DOHH2 (cell line): ENCODE measurements around the gene APOE.
"Not testable (repeated sequence)": the region's sequence is repeated elsewhere in the genome, so short reads cannot be mapped to it uniquely, and the experiment has no call there.

Source experiments
- H3F3A ChIP-seq: fragments of 200-600 bp; sonication (generic), shearing (Covaris generic); 2 replicates; pipeline ENCODE4 v1.6.0; 2016; ENCODE audit warnings: antibody characterized with exemption, mild to moderate bottlenecking; ENCODE audit not compliant: control insufficient read depth, insufficient read depth
- H3K27ac ChIP-seq: fragments of 200-600 bp; sonication (generic); 2 replicates; pipeline ENCODE4 v1.5.1; 2014; ENCODE audit warnings: low read depth, mild to moderate bottlenecking, low read length, moderate library complexity
- H3K27me3 ChIP-seq: fragments of 200-600 bp; sonication (generic); 2 replicates; pipeline ENCODE4 v1.6.1; 2014; ENCODE audit warnings: mild to moderate bottlenecking, low read length, mixed read lengths; ENCODE audit not compliant: control insufficient read depth
- H3K36me3 ChIP-seq: fragments of 200-600 bp; sonication (generic); 2 replicates; pipeline ENCODE4 v1.6.1; 2014; ENCODE audit warnings: mild to moderate bottlenecking, low read length, moderate library complexity, mixed read lengths; ENCODE audit not compliant: control insufficient read depth
- H3K4me1 ChIP-seq: fragments of 200-600 bp; sonication (generic); 2 replicates; pipeline ENCODE4 v1.6.1; 2014; ENCODE audit warnings: mild to moderate bottlenecking, low read length, mixed read lengths; ENCODE audit not compliant: control insufficient read depth
- H3K4me2 ChIP-seq: fragments of 200-600 bp; sonication (generic); 2 replicates; pipeline ENCODE4 v1.6.0; 2014; ENCODE audit warnings: mild to moderate bottlenecking, low read length, moderate library complexity
- H3K4me3 ChIP-seq: fragments of 200-600 bp; sonication (generic); 2 replicates; pipeline ENCODE4 v1.5.1; 2014; ENCODE audit warnings: mild to moderate bottlenecking, low read length, mixed read lengths
- H3K79me2 ChIP-seq: fragments of 200-600 bp; sonication (generic); 2 replicates; pipeline ENCODE4 v1.6.1; 2014; ENCODE audit warnings: mild to moderate bottlenecking, low read length, mixed read lengths; ENCODE audit not compliant: control insufficient read depth
- H3K9me2 ChIP-seq: fragments of 200-600 bp; sonication (generic); replicated peaks from 2 replicates; pipeline ENCODE4 v1.6.1; 2014; ENCODE audit warnings: mild to moderate bottlenecking, low read length, mixed read lengths; ENCODE audit not compliant: control insufficient read depth
- H3K9me3 ChIP-seq: fragments of 200-600 bp; sonication (generic); 2 replicates; pipeline ENCODE4 v1.6.1; 2014; ENCODE audit warnings: antibody characterized with exemption, low read length, mixed read lengths; ENCODE audit not compliant: control insufficient read depth, insufficient read depth
- H4K20me1 ChIP-seq: fragments of 200-600 bp; sonication (generic); 2 replicates; pipeline ENCODE4 v1.6.0; 2014; ENCODE audit warnings: low read depth, mild to moderate bottlenecking, antibody characterized with exemption, low read length, moderate library complexity; ENCODE audit not compliant: control insufficient read depth, insufficient read depth
- EZH2phosphoT487 ChIP-seq: fragments of 200-600 bp; sonication (generic); IDR thresholded peaks from 2 replicates; pipeline ENCODE4 v1.6.1; 2017; ENCODE audit warnings: borderline replicate concordance, mild to moderate bottlenecking, antibody characterized with exemption, low read length, moderate library complexity, mixed read lengths
- TF ChIP-seq, protein P1 (sequence below): fragments of 200-600 bp; sonication (generic); IDR thresholded peaks from one replicate; pipeline ENCODE4 v1.5.1; 2014; ENCODE audit warnings: antibody characterized with exemption, mild to moderate bottlenecking, low read depth, low read length; ENCODE audit not compliant: poor library complexity, severe bottlenecking

The APOE gene

GRCh38 chr19:44882063-44882462, 23.5 kb upstream of the APOE start:
- no peaks in the 10 kb centered on the region for H3K79me2 ChIP-seq
- TF ChIP-seq, protein P1, sequence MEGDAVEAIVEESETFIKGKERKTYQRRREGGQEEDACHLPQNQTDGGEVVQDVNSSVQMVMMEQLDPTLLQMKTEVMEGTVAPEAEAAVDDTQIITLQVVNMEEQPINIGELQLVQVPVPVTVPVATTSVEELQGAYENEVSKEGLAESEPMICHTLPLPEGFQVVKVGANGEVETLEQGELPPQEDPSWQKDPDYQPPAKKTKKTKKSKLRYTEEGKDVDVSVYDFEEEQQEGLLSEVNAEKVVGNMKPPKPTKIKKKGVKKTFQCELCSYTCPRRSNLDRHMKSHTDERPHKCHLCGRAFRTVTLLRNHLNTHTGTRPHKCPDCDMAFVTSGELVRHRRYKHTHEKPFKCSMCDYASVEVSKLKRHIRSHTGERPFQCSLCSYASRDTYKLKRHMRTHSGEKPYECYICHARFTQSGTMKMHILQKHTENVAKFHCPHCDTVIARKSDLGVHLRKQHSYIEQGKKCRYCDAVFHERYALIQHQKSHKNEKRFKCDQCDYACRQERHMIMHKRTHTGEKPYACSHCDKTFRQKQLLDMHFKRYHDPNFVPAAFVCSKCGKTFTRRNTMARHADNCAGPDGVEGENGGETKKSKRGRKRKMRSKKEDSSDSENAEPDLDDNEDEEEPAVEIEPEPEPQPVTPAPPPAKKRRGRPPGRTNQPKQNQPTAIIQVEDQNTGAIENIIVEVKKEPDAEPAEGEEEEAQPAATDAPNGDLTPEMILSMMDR = no peak
- TF ChIP-seq EZH2phosphoT487 = no peak
- H3K27me3 ChIP-seq = no peaks in the 10 kb centered on the region
- H3K36me3 ChIP-seq = no peaks in the 10 kb centered on the region
- no peaks in the 10 kb centered on the region for H3K9me2 ChIP-seq
- no peaks in the 10 kb centered on the region for H4K20me1 ChIP-seq
- no peaks in the 10 kb centered on the region for H3F3A ChIP-seq
- no peaks in the 10 kb centered on the region for H3K9me3 ChIP-seq
- peaks cover 8% of the 10 kb centered on the region for H3K4me1 ChIP-seq
- H3K4me3 ChIP-seq = no peak overlapping the region
- no peak overlapping the region for H3K4me2 ChIP-seq
- no peak overlapping the region for H3K27ac ChIP-seq

DNA sequence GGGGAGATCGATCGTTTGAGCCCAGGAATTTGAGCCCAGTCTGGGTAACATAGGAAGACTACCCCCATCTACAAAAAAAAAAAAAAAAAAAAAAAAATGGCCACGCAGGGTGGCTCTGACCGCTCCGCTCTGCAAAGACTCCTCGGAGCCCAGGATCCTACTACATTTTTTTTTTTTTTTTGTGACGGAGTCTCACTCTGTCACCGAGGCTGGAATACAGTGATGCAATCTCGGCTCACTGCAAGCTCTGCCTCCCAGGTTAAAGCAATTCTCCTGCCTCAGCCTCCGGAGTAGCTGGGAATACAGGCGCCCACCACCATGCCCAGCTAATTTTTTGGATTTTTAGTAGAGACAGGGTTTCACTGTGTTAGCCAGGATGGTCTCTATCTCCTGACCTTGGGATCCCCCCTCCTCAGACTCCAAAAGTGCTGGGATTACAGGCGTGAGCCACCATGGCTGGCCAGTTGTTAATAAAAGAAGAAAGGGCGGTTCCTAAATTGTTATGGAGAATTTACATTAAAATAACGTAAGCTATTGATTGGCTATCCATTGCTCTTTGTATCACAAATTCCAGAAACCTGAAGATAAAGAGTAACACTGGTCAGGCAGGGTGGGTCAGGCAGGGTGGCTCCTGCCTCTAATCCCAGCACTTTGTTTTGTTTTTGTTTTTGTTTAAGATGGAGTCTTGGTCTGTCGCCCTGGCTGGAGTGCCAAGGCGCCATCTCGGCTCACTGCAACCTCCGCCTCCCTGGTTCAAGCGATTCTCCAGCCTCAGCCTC, 22.8 kb upstream of the APOE start:
- not testable (repeated sequence) for H3K4me2 ChIP-seq, H3K27me3 ChIP-seq, H4K20me1 ChIP-seq, H3K4me3 ChIP-seq, H3F3A ChIP-seq, H3K36me3 ChIP-seq, H3K4me1 ChIP-seq, H3K9me2 ChIP-seq, H3K27ac ChIP-seq, H3K79me2 ChIP-seq, H3K9me3 ChIP-seq

GRCh38 chr19:44883922-44884321, 21.7 kb upstream of the APOE start:
- no peak for TF ChIP-seq EZH2phosphoT487
- TF ChIP-seq, protein P1 = no peak
- H3K9me3 ChIP-seq = no peaks in the 10 kb centered on the region
- no peak overlapping the region for H3K4me2 ChIP-seq
- H3K4me3 ChIP-seq = no peak overlapping the region
- H3K36me3 ChIP-seq = no peaks in the 10 kb centered on the region
- H3F3A ChIP-seq = no peaks in the 10 kb centered on the region
- H3K4me1 ChIP-seq = no peaks in the 10 kb centered on the region
- H3K27ac ChIP-seq = no peak overlapping the region
- no peaks in the 10 kb centered on the region for H3K9me2 ChIP-seq
- no peaks in the 10 kb centered on the region for H3K79me2 ChIP-seq
- no peaks in the 10 kb centered on the region for H3K27me3 ChIP-seq
- H4K20me1 ChIP-seq = no peaks in the 10 kb centered on the region

GRCh38 chr19:44884566-44884965, 21.0 kb upstream of the APOE start:
- TF ChIP-seq EZH2phosphoT487 = no peak
- TF ChIP-seq, protein P1 = no peak
- Histone ChIP-seq H3F3A (no peaks in the 10 kb centered on the region), H3K9me3 (no peaks in the 10 kb centered on the region), H3K9me2 (no peaks in the 10 kb centered on the region), H4K20me1 (no peaks in the 10 kb centered on the region), H3K4me2 (no peak overlapping the region), H3K79me2 (peaks cover under 1% of the 10 kb centered on the region; the same call in 1 of the 2 replicates), H3K4me3 (no peak overlapping the region), H3K27me3 (no peaks in the 10 kb centered on the region), H3K4me1 (peaks cover 2% of the 10 kb centered on the region), H3K36me3 (no peaks in the 10 kb centered on the region), H3K27ac (no peak overlapping the region)
